Stimulated activated CD8-positive, alpha-beta memory T cell treated with anti-CD3 and anti-CD28 coated beads, Interleukin-7, amount 100 ng/mL, for 48 hours (primary cell): Measurements from ENCODE around the gene MTR.
"Not testable (repeated sequence)": the region's sequence is repeated elsewhere in the genome, so short reads cannot be mapped to it uniquely, and the experiment has no call there.

Source experiments
- DNase-seq, 2 donors: peaks; one replicate each; pipeline ENCODE4 v3.0.0-alpha.2; 2020; ENCODE audit warnings: low read depth in 1 of 2; ENCODE audit errors: extremely low read depth in 1 of 2

The MTR gene

DNA sequence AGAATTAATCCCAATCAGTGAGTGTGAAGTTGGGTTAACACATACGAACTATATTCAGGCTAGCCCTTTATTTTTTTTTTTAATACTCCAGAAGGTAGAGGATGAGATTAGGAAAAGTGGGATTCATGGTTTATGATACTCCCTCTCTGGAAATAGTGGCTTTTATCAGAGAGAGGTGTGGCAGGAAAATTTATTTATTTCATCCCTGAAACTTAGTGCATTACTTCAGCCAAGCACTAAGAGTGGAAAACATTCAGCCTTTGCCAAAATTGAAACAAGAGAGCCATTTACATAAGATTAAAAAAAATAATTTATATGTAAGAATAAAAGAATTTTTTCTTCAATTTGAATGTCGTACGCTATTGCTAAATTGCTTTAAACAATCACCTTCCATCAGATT is 35.0 kb downstream of the MTR start:
- DNase-seq: no peak

DNA sequence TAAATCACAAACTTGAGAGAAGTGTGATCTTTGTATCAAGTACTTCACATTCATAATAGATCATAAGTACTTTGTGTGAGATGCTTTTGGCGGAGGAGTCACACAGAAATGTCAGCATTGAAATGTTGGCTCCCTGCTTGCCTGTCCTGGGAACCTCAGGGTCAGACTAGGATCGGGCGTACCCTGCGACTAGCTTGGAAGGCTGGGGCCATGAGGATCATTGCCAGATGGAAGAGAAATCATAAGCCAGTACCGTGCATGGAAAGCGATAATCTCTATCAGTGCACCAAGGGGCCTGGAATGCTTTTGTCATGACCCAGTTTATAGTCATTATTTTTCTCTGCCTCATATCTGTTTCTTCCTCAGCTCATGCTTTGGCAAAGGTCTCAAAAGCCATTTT is 35.5 kb downstream of the MTR start:
- DNase-seq: no peak

DNA sequence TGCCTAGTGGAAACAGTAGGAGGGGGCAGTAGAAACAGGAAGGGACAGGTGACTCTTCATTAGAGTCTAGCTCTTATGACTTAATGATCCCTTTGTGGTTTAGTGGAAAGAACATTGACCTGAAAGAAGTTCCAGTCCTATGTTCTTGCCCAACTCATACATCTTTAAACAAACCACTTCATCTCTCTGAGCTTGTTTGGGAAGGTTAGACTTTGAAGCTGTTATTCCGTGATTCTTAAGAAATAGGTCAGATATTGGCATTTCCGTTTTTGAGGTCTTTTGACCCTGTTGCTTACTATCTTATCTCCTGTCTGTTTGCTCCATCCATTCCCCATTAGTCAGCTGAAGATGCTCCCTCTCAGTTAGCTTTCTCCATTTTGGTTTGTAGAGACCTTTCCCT is 38.5 kb downstream of the MTR start:
- DNase-seq: no peak

DNA sequence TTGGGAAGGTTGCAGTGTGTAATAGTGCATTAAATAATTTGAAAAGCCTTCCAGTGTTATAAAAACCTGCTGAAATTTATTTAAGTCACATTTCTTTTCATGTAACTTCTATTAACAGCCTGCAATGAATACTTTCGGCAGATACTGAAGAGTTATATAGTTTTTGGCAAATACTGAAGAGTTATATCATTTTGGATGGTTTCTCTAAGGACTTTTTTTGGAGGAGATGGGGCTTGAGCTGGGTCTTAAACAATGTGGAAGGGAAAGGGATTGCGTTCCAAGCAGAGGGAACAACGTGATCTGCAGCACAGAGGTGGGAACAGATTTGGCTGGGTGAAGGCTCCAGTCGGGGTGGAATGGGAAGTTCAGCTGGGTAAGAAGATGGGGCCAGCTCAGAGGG is 39.8 kb downstream of the MTR start:
- DNase-seq: no peak

DNA sequence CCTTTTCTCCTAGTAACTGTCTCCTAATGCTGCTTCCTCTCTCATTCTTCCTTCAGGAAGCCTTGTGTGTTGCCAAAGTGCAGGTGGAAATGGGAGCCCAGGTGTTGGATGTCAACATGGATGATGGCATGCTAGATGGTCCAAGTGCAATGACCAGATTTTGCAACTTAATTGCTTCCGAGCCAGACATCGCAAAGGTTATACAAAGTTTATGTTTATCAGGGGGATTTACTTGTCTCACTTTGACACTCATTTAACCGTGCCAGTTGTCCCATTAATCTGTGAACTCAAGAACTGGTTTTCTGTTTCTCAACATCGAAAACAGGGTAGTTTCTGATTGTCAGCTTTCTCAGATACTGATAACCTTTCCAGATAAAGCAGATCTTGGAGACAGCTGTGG is 40.4 kb downstream of the MTR start:
- DNase-seq: no peak

DNA sequence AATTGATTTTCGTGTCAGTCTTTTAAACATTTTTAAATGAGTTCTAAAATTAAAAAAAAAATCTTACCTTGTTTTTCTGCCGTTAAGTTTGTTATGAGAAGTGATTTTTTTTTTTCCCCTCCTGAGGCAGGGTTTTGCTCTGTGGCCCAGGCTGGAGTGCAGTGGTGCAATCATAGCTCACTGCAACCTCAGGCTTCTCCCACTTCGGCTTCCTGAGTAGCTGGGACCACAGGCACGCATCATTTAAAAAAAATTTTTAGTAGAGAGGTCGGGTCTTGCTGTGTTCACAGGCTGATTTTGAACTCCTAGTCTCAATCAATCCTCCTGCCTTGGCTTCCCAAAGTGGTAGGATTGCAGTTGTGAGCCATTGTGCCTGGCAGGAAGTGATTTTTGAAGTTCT is 41.1 kb downstream of the MTR start:
- DNase-seq: no peak

DNA sequence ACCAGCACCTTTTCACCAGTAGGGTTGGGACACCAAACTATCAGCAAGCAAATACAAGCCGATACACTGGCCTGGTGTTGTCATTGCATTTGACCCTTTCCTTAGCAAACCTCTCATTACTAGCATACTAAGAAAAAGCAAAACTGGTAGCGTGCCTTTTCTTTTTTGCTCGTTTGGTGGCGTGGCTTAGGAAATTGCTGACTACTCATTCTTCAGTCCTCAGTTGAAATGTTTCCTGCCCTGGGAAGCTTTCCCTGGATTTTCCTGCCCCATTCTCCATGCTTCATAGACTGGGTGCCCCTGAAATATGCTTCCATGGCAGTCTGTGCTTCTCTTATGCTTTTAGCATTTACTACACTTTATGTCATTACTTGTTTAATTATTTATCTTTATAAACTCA is 42.0 kb downstream of the MTR start:
- DNase-seq: no peak

DNA sequence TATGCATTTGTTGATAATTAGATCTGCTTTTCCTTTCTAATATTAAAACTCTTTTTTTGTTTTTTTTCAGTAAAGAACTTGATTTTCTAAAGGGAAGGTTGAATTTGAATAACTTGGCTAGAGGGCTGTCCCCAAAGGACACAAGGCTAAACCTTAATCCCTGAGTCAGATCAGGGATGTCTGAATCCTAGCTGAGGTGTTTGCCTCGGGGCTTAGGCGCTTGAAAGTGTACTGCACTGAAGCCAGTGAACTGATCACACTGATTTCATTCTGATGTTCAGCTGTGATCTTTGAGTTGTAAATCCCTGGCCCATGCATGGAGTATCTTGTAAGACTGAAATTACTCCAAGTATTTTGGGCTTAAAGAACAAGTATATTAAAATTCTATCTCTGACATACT is 42.8 kb downstream of the MTR start:
- DNase-seq: no peak

DNA sequence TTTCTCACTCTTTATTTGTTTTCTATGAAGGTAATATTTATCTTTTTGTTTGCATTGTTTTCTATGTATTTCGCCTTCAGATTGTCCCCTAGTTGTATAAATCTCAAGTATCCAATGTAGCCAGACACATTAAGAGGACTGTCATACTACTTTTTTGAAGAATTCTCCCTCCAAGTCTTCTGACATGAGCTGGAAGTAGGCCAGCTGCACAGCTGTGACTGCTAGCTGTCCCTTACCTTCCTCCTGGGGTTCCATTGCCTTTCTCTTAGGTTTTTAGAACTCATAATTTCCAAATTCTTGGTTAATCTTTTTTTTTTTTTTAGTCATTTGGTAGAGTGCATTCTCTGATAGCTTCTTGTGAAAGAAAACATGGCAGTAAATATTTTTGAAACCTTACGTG is 46.2 kb downstream of the MTR start:
- no peak for DNase-seq

DNA sequence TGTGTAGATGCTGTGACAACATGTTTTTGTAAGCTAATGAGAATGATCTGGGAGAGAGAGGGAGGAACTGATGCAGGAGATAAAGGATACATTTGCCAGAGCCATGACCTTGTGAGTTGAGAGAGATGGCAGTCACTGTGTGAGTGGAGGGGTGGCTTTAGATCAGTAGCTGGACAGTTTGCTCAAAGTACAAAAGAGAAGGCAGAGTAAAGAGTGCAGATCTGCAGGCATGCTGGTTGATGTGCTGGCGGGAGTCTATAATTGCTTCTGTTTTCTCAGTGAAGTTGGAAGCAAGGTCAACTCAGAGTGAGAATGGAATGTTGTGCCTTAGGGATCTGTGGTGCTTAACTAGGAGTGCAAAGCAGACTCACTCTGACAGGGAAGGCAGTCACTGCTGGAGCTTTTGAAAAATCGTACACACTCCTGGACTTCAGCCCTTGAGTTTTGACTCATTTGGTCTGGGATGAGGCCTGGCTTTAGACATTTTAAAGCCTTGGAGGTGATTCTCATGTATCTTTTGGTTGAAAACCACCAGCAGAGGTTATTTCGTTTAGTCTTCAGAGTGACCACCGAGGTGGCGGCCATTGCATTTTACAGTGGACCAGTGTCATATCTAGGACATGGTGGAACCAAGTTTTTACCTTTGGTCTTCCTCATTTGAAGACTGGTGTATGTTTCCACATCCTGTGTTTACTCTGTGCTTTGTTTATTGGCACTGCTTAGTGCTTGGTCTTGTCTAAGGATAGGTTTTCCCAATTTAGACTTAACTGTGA is 49.6 kb downstream of the MTR start:
- no peak for DNase-seq

DNA sequence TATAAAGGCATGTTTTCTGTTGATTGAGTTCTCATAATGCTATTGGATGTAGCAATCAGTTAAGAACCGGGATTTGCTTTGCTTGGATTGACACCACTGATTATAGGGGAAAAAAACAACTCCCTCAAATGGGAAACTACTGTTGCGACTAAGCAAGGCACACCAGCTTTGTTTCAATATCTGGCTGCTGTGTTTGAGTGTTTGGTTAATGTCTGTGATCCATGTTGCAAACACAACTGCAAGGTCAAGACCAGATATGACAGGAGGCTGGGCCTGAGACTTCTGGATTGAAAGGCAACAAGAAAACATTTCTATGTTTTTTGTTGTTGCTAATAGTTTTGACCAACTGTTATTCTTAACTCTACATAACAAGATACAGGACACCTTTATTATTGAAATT is 50.7 kb downstream of the MTR start:
- DNase-seq: no peak

DNA sequence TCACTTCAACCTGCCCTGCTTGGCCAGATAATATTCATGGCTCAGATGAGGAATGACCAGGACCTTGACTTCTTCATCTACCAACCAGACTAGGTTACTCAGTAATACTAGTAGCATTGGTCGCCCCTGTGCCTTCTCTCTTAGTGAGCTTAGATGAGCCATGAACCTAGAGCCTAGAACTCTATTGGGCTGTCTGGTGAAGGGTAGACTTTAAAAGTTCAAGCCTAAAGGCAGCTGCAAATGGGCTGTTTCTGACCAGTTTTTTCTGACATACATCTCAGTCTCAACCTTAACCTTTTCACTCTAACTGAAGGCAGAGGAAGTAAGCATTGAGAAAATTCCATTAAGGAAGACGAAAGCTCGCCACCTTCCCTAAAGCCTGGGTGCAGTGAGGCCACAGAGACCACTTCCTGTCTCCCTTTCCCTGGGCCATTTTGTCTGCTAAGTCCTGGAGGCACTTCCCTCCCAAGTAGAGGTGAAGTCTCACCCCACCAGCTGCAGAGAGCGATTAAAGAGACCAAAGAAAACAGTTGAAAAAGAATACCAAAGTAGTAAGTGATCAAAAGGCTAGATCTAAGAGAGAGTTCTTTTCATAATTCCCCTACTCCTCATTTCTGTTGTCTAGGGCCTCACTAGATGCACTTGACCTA is 53.3 kb downstream of the MTR start:
- DNase-seq: no peak

DNA sequence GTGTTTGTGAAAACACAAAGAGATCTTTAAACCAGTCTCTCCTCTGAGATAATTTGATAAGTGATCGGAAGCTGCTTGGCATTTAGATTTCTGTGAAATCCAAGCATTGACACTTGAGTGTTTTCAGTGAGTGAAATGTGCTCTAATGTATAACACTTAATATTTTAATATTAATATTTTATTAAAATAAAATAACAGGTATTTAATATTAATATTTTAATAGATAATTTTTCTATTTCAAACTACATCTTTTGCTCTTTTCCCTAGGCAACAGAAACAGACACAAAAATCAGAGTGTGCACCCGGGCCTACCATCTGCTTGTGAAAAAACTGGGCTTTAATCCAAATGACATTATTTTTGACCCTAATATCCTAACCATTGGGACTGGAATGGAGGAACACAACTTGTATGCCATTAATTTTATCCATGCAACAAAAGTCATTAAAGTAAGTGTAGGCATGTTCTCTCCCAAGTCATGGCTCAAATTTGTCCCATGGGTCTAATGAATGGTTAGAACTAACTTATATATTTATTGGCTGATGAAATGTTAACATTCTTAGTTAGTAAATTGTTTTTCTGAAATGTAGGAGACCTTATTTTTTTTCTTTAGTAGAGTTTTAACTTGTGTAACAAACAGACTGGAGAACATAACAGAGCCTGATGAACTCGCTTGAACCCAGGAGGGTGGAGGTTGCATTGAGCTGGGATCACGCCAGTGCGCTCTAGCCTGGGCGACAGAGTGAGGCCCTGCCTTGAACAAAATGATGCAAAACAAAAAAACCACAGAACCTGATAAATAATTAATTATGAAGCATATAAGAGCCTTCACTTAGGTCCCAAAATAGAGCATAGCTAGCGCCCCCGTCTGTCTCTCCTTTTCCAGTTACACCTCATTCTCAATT is 55.2 kb downstream of the MTR start:
- DNase-seq: no peak

DNA sequence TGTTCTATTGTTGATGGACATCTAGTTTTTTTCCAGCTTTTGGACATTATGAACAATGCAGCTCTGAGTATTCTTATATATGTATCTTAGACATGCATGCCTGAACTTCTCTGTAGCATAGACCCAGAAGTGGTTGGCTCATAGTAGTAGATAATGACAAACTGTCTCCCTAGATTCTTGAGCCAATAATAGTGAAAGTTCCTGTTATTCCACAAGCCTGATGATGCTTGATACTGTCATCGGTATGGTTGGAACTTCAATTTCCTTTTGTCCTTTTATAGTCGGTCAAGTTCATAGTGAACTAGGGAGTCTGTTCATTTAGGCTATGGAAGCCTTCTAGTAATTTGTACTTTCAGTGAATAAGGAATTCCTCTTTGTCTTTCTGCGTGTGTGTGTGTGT is 56.8 kb downstream of the MTR start:
- DNase-seq: no peak

DNA sequence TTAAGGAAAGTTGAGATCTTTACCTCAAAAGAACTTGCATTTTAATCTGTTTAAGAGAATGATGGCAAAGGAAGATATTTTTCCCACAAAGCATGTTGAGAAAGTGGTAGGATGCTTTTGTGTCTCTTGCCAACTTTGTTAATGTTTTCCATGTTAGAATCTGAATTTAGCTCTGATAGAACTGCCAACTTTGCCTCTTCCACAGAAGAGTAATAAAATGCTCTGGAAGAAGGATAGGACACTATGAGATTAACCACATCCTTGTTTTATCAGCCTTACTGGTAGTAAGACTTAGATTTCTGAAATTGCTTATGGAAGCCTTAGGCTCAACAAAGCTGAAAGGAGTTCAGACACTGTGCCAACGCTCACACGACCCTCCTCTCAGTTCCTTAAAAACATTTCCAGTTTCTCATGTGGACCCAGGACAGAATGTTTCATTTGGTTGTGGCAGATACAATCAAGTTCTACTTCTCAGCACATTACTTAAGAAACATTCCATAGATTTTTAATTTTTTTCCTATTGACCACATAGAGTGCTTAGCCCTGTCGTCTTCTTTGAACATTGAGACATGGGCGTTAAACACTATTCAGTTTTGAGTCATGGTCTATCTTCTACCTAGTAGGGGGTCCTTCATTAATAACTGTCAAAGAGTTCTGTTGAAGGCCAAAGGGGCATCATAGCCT is 59.0 kb downstream of the MTR start:
- no peak for DNase-seq

DNA sequence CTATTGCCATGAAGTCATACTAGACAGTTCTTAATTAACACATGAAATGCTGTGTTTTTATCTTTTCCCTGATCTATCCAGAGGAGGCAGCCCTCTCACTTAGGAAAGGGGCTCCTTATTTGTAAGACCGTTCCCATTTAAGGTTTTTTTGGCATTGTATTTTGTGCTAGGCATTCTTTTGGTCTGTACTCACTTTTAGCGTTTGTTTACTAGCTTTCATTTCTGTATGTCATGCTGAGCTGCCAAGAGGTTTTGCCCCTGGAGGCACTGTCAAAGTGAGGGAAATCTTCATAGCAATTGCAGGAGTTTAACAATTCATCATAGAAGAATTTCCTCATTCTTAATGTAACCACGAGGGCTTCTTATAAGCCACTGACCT is 59.5 kb downstream of the MTR start:
- DNase-seq: no peak

DNA sequence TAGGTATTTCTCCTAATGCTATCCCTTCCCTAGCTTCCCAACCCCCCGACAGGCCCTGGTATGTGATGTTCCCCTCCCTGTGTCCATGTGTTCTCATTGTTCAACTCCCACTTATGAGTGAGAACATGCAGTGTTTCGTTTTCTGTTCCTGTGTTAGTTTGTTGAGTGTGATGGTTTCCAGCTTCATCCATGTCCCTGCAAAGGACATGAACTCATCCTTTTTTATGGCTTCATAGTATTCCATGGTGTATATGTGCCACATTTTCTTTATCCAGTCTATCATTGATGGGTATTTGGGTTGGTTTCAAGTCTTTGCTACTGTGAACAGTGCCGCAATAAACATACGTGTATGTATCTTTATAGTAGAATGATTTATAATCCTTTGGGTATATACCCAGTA is 61.6 kb downstream of the MTR start:
- DNase-seq: not testable (repeated sequence)

DNA sequence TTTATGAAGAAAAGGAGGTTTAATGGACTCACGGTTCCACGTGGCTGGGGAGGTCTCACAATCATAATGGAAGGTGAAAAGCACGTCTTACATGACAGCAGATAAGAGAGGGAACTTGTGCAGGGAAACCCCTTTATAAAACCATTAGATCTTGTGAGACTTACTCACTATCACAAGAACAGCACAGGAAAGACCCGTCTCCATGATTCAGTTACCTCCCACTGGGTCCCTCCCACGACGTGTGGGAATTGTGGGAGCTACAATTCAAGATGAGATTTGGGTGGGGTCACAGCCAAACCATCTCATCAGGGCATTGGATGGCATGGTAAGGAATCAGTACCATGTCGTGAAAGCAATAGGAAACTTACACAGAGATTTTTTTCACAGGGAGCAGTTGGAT is 63.1 kb downstream of the MTR start:
- no peak for DNase-seq

DNA sequence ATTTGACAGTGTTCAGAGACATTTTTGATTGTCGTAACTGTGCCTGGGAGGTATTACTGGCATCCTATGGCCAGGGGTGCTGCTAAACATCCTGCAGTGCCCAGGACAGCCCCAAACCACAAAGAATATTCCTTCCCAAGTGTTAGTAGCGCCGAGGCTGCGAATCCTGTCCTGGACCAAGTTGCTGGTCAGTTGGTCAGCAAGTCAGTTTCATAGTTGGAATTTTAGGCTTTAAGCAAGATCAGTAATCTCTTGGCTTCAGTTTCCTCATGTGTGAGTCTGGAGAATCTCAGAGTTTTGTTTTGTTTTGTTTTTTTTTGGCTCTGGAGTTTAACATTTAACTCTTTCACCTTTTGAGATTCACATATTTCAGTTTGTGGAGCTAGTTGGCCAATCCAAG is 65.0 kb downstream of the MTR start:
- no peak for DNase-seq

DNA sequence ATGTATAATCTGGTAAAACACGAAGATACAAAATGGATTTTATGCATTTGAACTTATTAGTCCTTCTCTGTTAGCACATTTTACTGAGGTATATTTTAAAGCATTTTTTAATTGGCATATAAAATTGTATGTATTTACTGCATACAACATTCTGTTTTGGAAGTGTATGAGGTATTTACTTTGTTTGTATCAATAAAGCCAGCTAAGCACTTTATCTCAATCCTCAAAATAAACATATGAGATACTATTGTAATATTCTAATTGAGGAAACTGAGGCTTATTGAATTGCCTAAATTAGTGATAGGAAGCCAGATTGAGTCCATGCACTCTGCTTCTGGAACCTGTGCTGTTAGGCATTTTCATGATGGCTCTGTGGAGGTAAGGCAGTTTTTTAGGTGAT is 65.6 kb downstream of the MTR start:
- DNase-seq: no peak

DNA sequence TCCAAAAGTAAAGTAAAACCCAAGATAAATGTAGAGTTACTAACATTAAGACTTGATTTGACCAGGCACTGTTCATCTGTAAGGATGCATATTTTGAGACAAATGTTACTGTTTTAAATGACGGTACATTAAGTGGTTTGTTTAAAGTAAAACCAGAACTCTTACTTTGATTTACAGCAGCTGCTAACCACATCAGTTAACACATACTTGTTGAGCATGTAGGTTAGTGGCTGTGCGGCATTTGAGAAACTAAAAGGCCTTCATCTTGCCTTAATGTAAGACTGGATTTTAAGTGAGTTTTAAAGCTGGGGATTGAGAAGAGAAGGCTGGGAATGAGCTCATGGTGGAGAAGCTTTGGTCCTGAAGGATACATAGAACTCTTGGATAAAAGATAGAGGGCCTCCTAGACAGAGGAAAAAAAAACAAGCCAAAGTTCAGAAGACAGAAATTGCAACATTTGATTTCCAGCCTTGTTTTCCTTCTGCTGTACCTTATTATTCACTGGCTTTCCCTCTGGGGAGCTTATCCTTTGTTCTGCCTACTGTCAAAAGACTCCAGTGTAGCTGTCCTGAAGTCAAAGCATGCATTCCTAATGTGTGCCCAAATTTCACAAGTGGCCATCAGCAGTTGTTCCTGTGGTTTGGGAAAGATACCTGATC is 66.6 kb downstream of the MTR start:
- DNase-seq: no peak
